SK-MEL-5 (cell line): ENCODE measurements around the gene CNOT9. TPM values are rescaled to one million over a fixed set of nuclear protein-coding genes. Genes with fewer than 3 reads are reported as not detected.

Experiments
- DNase-seq: peaks from one replicate; pipeline ENCODE4 v3.0.0-alpha.2; 2016; ENCODE audit warnings: low read depth, low spot score
- in situ Hi-C: cut with HindIII; loops from 2 replicates; pipeline ENCODE4 v1.10.0; 2016; ENCODE audit warnings: low sequenced_read_pairs, high pct_unique_total_duplicates, low pct_unique_long_range_greater_than_20kb
- small RNA-seq, 2 experiments: library from RNA; depleted of rRNA; stranded (forward); fragments of <200 nt; gene quantifications; one replicate each; pipeline ENCODE3, GENCODE V24; 2014
- total RNA-seq: library from RNA; depleted of rRNA; stranded (reverse); fragments of >200 nt; shearing (Covaris generic); gene quantifications from 2 replicates; pipeline ENCODE4 v1.2.3, GENCODE V29; 2014; rRNA removed

CNOT9 gene
- total RNA-seq, 1 experiment from 2014 or later = 66.4 TPM

DNA sequence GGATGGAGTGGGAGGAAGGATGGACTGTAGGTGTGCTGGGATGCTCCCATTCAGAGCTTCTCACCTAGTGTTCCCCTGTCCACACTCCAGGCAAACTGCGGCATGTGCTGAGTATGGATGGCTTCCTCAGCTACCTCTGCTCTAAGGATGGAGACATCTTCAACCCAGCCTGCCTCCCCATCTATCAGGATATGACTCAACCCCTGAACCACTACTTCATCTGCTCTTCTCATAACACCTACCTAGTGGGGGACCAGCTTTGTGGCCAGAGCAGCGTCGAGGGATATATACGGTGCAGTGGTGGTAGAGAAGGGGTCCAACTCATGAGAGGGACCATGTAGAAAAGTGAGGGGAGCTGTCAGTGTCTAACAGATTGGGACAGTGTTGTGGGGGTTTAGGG lies 59.3 kb downstream of the CNOT9 start:
- no peak for DNase-seq
- in situ Hi-C loops = no loop called here

DNA sequence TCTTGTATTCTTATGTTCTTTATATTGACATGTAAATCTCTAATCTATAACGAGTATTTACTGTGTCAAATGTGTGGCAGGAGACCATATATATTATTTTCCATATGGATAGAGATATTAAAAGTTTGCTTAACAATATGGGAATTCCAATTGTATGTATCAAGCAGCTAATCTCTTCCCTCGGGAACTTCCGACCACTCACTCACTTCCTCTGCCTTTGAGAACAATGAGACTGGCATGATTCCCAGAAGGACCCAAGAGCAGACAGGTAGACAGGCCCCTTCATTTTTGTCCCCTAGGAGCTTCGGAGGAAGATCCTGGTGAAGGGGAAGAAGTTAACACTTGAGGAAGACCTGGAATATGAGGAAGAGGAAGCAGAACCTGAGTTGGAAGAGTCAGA lies 63.2 kb downstream of the CNOT9 start:
- no peak for DNase-seq
- in situ Hi-C loops = no loop called here

DNA sequence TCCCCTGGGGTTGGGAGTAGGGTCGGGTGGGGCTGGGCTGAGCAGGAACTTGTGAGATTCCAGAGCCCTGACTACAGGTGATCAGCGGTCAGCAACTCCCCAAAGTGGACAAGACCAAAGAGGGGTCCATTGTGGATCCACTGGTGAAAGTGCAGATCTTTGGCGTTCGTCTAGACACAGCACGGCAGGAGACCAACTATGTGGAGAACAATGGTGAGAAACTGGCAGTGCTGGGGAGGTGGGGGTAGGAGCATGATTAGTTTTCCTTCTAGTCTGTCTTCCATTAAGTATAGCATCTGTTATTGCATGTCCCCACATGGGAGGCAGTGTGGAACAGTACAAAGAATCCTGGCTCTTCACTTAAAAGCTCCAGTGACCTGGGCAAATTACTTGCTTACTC lies 67.1 kb downstream of the CNOT9 start:
- no peak for DNase-seq
- in situ Hi-C loops = no loop called here

DNA sequence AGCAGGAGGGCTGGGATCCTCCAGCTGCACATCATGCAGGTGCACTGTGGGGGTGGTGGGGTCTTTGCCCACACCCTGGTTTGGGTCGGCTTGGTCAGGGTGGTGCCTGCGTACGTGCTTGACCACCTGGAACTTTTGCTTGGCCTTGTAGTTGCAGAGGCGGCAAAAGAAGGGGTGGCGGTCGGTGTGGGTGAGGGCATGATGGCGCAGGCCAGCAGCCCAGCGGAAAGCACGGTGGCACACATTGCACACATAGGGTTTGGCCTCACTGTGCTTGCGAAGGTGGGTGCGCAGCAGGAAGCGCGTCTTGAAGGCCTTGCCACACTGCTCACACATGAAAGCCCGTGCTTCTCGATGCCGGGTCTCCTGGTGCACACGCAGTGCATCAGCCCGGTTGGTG lies 69.7 kb downstream of the CNOT9 start:
- DNase-seq = no peak
- in situ Hi-C loops = no loop called here

DNA sequence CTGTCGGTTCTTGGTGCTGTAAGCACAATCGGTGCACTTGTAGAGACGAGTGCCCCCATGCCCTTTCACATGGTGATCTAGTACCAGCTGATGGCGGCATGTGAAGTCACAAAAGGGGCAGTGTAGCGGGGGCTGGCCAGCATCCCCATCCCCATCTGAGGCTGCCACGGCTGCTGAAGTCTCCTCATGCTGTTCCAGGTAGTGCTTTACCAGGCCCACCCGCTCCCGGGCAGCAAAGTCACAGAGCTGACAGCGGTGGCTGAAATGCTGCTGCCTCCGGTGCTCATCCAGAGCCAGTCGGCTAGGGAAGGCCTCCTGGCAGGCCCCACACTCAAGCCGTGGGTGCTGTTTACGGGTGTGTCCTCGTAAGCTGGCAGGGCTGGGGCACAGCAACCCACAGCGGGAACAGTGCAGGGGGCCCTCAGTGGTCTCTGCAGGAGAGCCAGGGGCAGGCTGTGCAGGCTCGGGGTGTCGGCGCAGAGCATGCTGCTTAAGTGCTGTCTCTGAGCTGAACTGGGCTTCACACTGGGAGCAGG lies 73.5 kb downstream of the CNOT9 start:
- no peak for DNase-seq
- in situ Hi-C loops = no loop called here

DNA sequence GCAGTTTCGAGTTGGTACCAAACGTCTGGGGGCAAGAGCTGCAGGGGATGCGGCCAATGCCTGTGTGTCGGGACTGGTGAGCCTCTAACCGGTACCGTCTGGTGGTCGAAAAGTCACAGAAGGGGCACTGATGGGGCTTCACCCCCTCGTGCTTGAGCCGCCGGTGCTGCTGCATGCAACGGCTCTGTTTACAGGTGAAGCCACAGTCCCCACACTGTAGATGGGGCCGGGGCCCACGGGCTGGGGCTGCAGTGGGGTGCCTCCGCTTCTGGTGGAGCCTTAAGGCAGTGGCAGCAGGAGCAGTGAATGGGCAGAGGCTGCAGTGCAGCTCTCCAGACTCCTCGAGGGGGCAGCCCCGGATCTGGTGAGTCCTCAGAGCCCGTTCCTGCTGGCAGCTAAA lies 74.1 kb downstream of the CNOT9 start:
- DNase-seq = no peak
- in situ Hi-C loops = no loop called here

DNA sequence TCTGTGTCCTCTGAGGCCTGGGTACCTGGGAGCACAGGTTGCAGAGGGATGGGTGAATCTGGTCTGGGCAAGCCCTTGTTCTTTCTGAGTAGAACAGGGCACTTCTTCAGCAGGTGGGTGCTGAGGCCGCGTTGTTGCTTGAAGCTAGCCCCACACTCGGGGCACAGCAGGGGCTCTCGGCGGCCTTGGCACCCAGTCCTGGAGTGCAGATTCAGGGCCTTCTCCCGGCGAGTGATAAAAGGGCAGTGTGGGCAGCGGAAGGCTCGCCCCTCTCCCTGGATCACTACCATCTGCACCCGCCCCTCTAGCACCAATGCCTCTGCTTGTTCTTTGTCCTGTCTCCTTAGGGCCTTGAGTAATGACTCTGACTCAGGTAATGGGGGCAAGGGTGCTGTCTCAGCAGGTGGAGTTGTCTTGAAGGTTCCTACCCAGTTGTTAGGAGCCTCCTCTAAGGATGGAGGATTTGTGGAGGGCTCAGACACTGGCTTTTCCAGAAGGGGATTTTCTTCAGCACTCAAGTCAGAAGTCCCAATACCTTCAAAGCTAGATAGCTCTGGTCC lies 75.2 kb downstream of the CNOT9 start:
- no peak for DNase-seq
- in situ Hi-C loops = no loop called here

DNA sequence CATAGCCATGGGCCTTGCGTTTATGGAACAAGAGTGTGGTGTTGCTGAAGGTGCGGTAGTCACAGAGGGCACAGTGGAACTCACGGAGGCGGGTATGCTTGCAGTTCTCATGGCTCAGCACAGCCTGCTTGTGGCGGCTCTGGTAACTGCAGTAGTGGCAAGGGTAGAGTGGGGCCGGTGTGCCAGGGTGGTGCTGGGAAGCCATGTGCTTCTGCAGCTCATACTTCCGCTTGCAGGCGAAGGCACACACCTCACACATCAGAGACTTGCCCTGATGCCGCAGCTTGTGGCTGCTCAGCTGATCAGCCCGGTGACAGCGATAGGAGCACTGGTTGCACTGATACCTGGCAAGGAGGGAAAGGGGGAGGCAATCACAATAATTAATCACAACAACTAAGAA lies 76.1 kb downstream of the CNOT9 start:
- DNase-seq = no peak
- in situ Hi-C loops = no loop called here

DNA sequence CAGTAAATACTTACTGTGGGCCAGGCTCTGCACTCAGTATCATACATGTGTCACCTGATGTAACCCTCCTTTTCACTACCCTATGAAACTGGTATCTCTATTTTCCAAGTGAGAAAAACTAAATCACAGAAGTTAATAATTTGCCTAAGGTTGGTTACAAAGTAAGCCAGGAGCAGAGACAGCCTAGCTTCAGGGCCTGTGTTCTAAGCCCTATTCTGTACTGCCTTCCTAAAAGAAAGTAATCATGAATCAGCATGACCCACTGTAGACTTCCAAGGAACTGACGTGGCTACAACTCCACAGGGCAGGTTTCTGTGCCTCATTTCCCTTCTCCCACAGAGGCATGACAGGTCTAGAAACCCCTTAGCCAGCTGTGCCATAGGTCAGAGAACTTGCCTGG lies 76.5 kb downstream of the CNOT9 start:
- no peak for DNase-seq

More for the DNA sequence above, 76.5 kb downstream of the CNOT9 start:
- in situ Hi-C loops = no loop called here

Small RNAs within 50 kb of the gene (small RNA-seq; reads per million reads assigned to genes)
- 0 reads per million in 2 experiments for gene RNU6-136P

Other genes with a start within 250 kb of the CNOT9 start
- gene CATIP, start 212.0 kb upstream of the CNOT9 start, total RNA-seq = not detected in 2 replicates
- 0.11 TPM in 1 of 2 replicates, not detected in the other for gene SLC11A1, start 186.6 kb upstream of the CNOT9 start, total RNA-seq
- gene CTDSP1, start 169.0 kb upstream of the CNOT9 start, total RNA-seq = 26.9 and 29.6 TPM in 2 replicates
- 0.05 and 0.11 TPM in 2 replicates for gene VIL1, start 149.7 kb upstream of the CNOT9 start, total RNA-seq
- 6.0 and 7.4 TPM in 2 replicates for gene USP37, start 488 bp upstream of the CNOT9 start, total RNA-seq
- gene PLCD4, start 39.1 kb downstream of the CNOT9 start, total RNA-seq = 0.32 and 0.53 TPM in 2 replicates
- gene ZNF142, start 90.8 kb downstream of the CNOT9 start, total RNA-seq = 4.7 and 6.3 TPM in 2 replicates
- gene BCS1L, start 90.8 kb downstream of the CNOT9 start, total RNA-seq = 26.8 and 28.1 TPM in 2 replicates
- 32.1 and 42.0 TPM in 2 replicates for gene RNF25, start 103.2 kb downstream of the CNOT9 start, total RNA-seq
- gene STK36, start 103.2 kb downstream of the CNOT9 start, total RNA-seq = 11.3 and 12.6 TPM in 2 replicates
- 32.3 and 41.4 TPM in 2 replicates for gene TTLL4, start 142.0 kb downstream of the CNOT9 start, total RNA-seq
- 57.1 and 61.8 TPM in 2 replicates for gene CYP27A1, start 213.3 kb downstream of the CNOT9 start, total RNA-seq